WTC11 (cell line): ENCODE data around the gene LSM3. TPM values are rescaled to one million over a fixed set of nuclear protein-coding genes. Genes with fewer than 3 reads are reported as not detected.

Experiments used
- ATAC-seq: fragments of 200-7000 bp; cut with Tn5 transposase; 2 replicates; pipeline ENCODE4 v1.10.0; 2021; ENCODE audit warnings: mild to moderate bottlenecking, moderate library complexity
- CTCF ChIA-PET: fragments of 300-600 bp; sonication (Branson Sonifier 250); formaldehyde crosslinking; loops from one replicate; lab custom pipeline; 2021; ENCODE audit warnings: antibody characterized with exemption; lab: Charles Lee
- POLR2A ChIA-PET: fragments of 350-600 bp; sonication (Branson Sonifier 250); formaldehyde crosslinking; loops from one replicate; lab custom pipeline; 2021; ENCODE audit warnings: antibody characterized with exemption; lab: Charles Lee
- DNase-seq: peaks from one replicate; pipeline ENCODE4 v3.0.0; 2021; ENCODE audit warnings: low spot score
- H3K27ac Mint-ChIP-seq: 2 replicates; pipeline ENCODE4 v1.8.0; 2021; ENCODE audit warnings: mixed read lengths
- H3K27me3 Mint-ChIP-seq: 2 replicates; pipeline ENCODE4 v1.8.0; 2021; ENCODE audit warnings: low read depth, mild to moderate bottlenecking, moderate library complexity, mixed read lengths
- H3K36me3 Mint-ChIP-seq: 2 replicates; pipeline ENCODE4 v1.8.0; 2021; ENCODE audit warnings: mixed read lengths
- H3K4me1 Mint-ChIP-seq: 2 replicates; pipeline ENCODE4 v1.8.0; 2022; ENCODE audit warnings: mixed read lengths
- H3K4me3 Mint-ChIP-seq: 2 replicates; pipeline ENCODE4 v1.8.0; 2021; ENCODE audit warnings: mild to moderate bottlenecking, moderate library complexity, mixed read lengths
- H3K9me3 Mint-ChIP-seq: 2 replicates; pipeline ENCODE4 v1.8.0; 2021; ENCODE audit warnings: mixed read lengths
- ATF3 ChIP-seq: sonication (generic); formaldehyde crosslinking; conservative IDR thresholded peaks from 2 replicates; pipeline ENCODE4 v1.8.1; 2022; ENCODE audit warnings: mild to moderate bottlenecking, missing genetic modification reagents
- ELF4 ChIP-seq: sonication (generic); formaldehyde crosslinking; IDR thresholded peaks from 2 replicates; pipeline ENCODE4 v1.8.1; 2022; ENCODE audit warnings: low read depth, mild to moderate bottlenecking, moderate library complexity, missing genetic modification reagents
- GABPB1 ChIP-seq: sonication (generic); formaldehyde crosslinking; IDR thresholded peaks from 2 replicates; pipeline ENCODE4 v1.8.1; 2023; ENCODE audit warnings: mild to moderate bottlenecking, missing genetic modification reagents
- GTF2I ChIP-seq: fragments of 250-450 bp; sonication (Bioruptor Pico); conservative IDR thresholded peaks from 2 replicates; pipeline ENCODE4 v1.4.0; 2021; ENCODE audit warnings: mild to moderate bottlenecking
- JUN ChIP-seq: sonication (generic); formaldehyde crosslinking; IDR thresholded peaks from 2 replicates; pipeline ENCODE4 v1.8.0; 2023; ENCODE audit warnings: mild to moderate bottlenecking, missing genetic modification reagents
- NFYB ChIP-seq: sonication (generic); formaldehyde crosslinking; conservative IDR thresholded peaks from 2 replicates; pipeline ENCODE4 v1.8.0; 2022; ENCODE audit warnings: low read depth, missing genetic modification reagents
- NR1H2 ChIP-seq: sonication (generic); formaldehyde crosslinking; IDR thresholded peaks from 2 replicates; pipeline ENCODE4 v1.9.0; 2021; ENCODE audit warnings: mild to moderate bottlenecking, moderate library complexity, missing genetic modification reagents
- PRDM15 ChIP-seq: sonication (generic); formaldehyde crosslinking; IDR thresholded peaks from 2 replicates; pipeline ENCODE4 v1.8.0; 2022; ENCODE audit warnings: missing genetic modification reagents
- SMAD3 ChIP-seq: sonication (generic); formaldehyde crosslinking; IDR thresholded peaks from 2 replicates; pipeline ENCODE4 v1.8.0; 2022; ENCODE audit warnings: missing genetic modification reagents, mild to moderate bottlenecking, borderline replicate concordance
- ZBTB21 ChIP-seq: sonication (generic); formaldehyde crosslinking; IDR thresholded peaks from 2 replicates; pipeline ENCODE4 v1.8.1; 2023; ENCODE audit warnings: mild to moderate bottlenecking, missing genetic modification reagents, borderline replicate concordance
- ZNF138 ChIP-seq: sonication (generic); formaldehyde crosslinking; conservative IDR thresholded peaks from 2 replicates; pipeline ENCODE4 v1.8.1; 2022; ENCODE audit warnings: mild to moderate bottlenecking, moderate library complexity, missing genetic modification reagents
- ZNF232 ChIP-seq: sonication (generic); formaldehyde crosslinking; IDR thresholded peaks from 2 replicates; pipeline ENCODE4 v1.8.0; 2022; ENCODE audit warnings: mild to moderate bottlenecking, missing genetic modification reagents
- ZNF263 ChIP-seq: sonication (generic); formaldehyde crosslinking; IDR thresholded peaks from 2 replicates; pipeline ENCODE4 v1.8.1; 2022; ENCODE audit warnings: low read depth, mild to moderate bottlenecking, moderate library complexity, missing genetic modification reagents
- ZNF423 ChIP-seq: fragments of 250-450 bp; sonication (Bioruptor Pico); IDR thresholded peaks from 2 replicates; pipeline ENCODE4 v2.1.2; 2022; ENCODE audit warnings: mild to moderate bottlenecking, moderate library complexity
- ZNF425 ChIP-seq: fragments of 250-450 bp; sonication (Bioruptor Pico); conservative IDR thresholded peaks from 2 replicates; pipeline ENCODE4 v1.9.0; 2021; ENCODE audit warnings: mild to moderate bottlenecking
- total RNA-seq: library from RNA; stranded (reverse); gene quantifications from 3 replicates; pipeline ENCODE4 v1.2.3, GENCODE V29; 2021
- TF ChIP-seq, protein P1 (sequence below): sonication (generic); formaldehyde crosslinking; IDR thresholded peaks from 2 replicates; pipeline ENCODE4 v1.8.1; 2023; ENCODE audit warnings: mild to moderate bottlenecking, missing genetic modification reagents
- TF ChIP-seq, protein P2 (sequence below): sonication (generic); formaldehyde crosslinking; IDR thresholded peaks from 2 replicates; pipeline ENCODE4 v1.8.0; 2022; ENCODE audit warnings: mild to moderate bottlenecking, missing genetic modification reagents
- TF ChIP-seq, protein P3 (sequence below): sonication (generic); formaldehyde crosslinking; IDR thresholded peaks from 2 replicates; pipeline ENCODE4 v1.8.0; 2022; ENCODE audit warnings: mild to moderate bottlenecking, missing genetic modification reagents

LSM3 gene
- total RNA-seq, 1 experiment from 2014 or later: 21.4 TPM

GRCh38 chr3:14135581-14135980, 43.0 kb upstream of the LSM3 start:
- H3K4me1 Mint-ChIP-seq: no peaks in the 10 kb centered on the region
- H3K4me3 Mint-ChIP-seq: no peak overlapping the region
- TF ChIP-seq, protein P1, sequence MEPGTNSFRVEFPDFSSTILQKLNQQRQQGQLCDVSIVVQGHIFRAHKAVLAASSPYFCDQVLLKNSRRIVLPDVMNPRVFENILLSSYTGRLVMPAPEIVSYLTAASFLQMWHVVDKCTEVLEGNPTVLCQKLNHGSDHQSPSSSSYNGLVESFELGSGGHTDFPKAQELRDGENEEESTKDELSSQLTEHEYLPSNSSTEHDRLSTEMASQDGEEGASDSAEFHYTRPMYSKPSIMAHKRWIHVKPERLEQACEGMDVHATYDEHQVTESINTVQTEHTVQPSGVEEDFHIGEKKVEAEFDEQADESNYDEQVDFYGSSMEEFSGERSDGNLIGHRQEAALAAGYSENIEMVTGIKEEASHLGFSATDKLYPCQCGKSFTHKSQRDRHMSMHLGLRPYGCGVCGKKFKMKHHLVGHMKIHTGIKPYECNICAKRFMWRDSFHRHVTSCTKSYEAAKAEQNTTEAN (CRISPR knock-in tag): no peak
- TF ChIP-seq GABPB1 (CRISPR knock-in tag) (no peak), ZNF232 (CRISPR knock-in tag) (no peak), JUN (CRISPR knock-in tag) (no peak), NR1H2 (CRISPR knock-in tag) (no peak), ZNF263 (no peak), SMAD3 (CRISPR knock-in tag) (no peak), ZNF138 (CRISPR knock-in tag) (no peak), ZBTB21 (CRISPR knock-in tag) (no peak), ATF3 (CRISPR knock-in tag) (no peak), PRDM15 (no peak), ZNF423 (CRISPR knock-in tag) (no peak), ZNF425 (CRISPR knock-in tag) (no peak), ELF4 (no peak), NFYB (no peak), GTF2I (CRISPR knock-in tag) (no peak)
- TF ChIP-seq, protein P2, sequence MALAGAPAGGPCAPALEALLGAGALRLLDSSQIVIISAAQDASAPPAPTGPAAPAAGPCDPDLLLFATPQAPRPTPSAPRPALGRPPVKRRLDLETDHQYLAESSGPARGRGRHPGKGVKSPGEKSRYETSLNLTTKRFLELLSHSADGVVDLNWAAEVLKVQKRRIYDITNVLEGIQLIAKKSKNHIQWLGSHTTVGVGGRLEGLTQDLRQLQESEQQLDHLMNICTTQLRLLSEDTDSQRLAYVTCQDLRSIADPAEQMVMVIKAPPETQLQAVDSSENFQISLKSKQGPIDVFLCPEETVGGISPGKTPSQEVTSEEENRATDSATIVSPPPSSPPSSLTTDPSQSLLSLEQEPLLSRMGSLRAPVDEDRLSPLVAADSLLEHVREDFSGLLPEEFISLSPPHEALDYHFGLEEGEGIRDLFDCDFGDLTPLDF: no peak
- TF ChIP-seq, protein P3, sequence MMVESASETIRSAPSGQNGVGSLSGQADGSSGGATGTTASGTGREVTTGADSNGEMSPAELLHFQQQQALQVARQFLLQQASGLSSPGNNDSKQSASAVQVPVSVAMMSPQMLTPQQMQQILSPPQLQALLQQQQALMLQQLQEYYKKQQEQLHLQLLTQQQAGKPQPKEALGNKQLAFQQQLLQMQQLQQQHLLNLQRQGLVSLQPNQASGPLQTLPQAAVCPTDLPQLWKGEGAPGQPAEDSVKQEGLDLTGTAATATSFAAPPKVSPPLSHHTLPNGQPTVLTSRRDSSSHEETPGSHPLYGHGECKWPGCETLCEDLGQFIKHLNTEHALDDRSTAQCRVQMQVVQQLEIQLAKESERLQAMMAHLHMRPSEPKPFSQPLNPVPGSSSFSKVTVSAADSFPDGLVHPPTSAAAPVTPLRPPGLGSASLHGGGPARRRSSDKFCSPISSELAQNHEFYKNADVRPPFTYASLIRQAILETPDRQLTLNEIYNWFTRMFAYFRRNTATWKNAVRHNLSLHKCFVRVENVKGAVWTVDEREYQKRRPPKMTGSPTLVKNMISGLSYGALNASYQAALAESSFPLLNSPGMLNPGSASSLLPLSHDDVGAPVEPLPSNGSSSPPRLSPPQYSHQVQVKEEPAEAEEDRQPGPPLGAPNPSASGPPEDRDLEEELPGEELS (CRISPR knock-in tag): no peak
- POLR2A ChIA-PET: no interaction called here
- no peak for DNase-seq
- H3K27me3 Mint-ChIP-seq: no peaks in the 10 kb centered on the region
- no peaks in the 10 kb centered on the region for H3K9me3 Mint-ChIP-seq
- no peak for ATAC-seq
- H3K36me3 Mint-ChIP-seq: peaks cover 37% of the 10 kb centered on the region
- no peak overlapping the region; the same call in 1 of the 2 replicates for H3K27ac Mint-ChIP-seq
- CTCF ChIA-PET: no interaction called here
